Measurements from ENCODE around the gene FRMD8.

FRMD8 gene

GRCh38 chr11:65382804-65383368, 3.6 kb upstream of the FRMD8 start:
- TF ChIP-seq, protein P1, sequence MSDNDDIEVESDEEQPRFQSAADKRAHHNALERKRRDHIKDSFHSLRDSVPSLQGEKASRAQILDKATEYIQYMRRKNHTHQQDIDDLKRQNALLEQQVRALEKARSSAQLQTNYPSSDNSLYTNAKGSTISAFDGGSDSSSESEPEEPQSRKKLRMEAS (IDR thresholded peaks at IDR 0.05): 0 out of 2 replicates have a peak, but pooled peaks have one; percentile 4
- peak; percentile 92 for TF ChIP-seq NFIC (IDR thresholded peaks at IDR 0.05)
- TF ChIP-seq TAF1 (IDR thresholded peaks at IDR 0.05; ENCODE audit: low read depth): no peak
- no peak for TF ChIP-seq REST (IDR thresholded peaks at IDR 0.05; ENCODE audit: low read depth)
- TF ChIP-seq RAD21 (IDR thresholded peaks at IDR 0.05; ENCODE audit: low read depth): no peak
- no peak; the same call in 1 of the 2 replicates for TF ChIP-seq FOXM1 (IDR thresholded peaks at IDR 0.05; ENCODE audit: borderline replicate concordance, low read depth)
- no peak; the same call in 1 of the 2 replicates for TF ChIP-seq EGR1 (IDR thresholded peaks at IDR 0.05)
- peak; percentile 84; the same call in 1 of the 2 replicates for TF ChIP-seq TCF12 (IDR thresholded peaks at IDR 0.05; ENCODE audit: low read depth)
- peak; percentile 47 for TF ChIP-seq TEAD4 (IDR thresholded peaks at IDR 0.05)
- no peak for TF ChIP-seq CREB1 (IDR thresholded peaks at IDR 0.05; ENCODE audit: low read depth)
- TF ChIP-seq YY1 (IDR thresholded peaks at IDR 0.05; ENCODE audit: low read depth): no peak
- TF ChIP-seq ZBTB7A (IDR thresholded peaks at IDR 0.05; ENCODE audit: low read depth): no peak
- TF ChIP-seq EP300 (IDR thresholded peaks at IDR 0.05; ENCODE audit: borderline replicate concordance): peak; percentile 83
- TF ChIP-seq CEBPB (IDR thresholded peaks at IDR 0.05): no peak

- no peak for TF ChIP-seq CREB1 (IDR thresholded peaks at IDR 0.05; ENCODE audit: low read depth)
- TF ChIP-seq TAF1 (IDR thresholded peaks at IDR 0.05; ENCODE audit: low read depth): no peak
These were observed 2.7 kb upstream of the FRMD8 start for GRCh38 chr11:65383778-65384177.

DNA sequence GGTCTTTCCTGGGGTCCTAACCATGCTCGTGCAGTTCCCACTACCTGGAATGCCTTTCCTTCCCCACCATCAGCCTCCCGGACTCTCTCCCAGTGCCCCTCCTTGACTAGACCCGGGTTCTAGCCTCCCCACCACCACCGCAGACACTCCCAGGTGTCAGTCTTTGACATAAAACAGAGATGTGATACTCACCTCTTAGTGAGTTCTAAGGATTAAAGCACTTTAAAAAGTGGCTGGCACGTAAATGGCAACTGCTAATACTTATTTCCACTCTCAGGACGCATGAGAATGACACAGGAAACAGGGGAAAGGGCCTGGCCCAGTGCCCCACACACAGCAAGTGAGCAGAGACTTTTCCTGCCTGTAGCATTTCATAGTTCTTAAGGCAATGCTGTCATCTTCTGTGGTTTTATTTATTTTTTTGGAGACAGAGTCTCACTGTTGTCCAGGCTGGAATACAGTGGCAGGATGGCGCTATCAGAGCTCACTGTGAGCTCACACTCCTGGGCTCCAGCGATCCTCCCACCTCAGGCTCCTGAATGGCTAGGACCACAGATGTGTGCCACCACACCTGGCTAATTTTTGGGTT, 2.0 kb upstream of the FRMD8 start:
- TF ChIP-seq TEAD4 (IDR thresholded peaks at IDR 0.05) (no peak), EGR1 (IDR thresholded peaks at IDR 0.05) (no peak), YY1 (IDR thresholded peaks at IDR 0.05; ENCODE audit: low read depth) (no peak), REST (IDR thresholded peaks at IDR 0.05; ENCODE audit: low read depth) (no peak), TCF12 (IDR thresholded peaks at IDR 0.05; ENCODE audit: low read depth) (no peak), FOXM1 (IDR thresholded peaks at IDR 0.05; ENCODE audit: borderline replicate concordance, low read depth) (no peak), TAF1 (IDR thresholded peaks at IDR 0.05; ENCODE audit: low read depth) (no peak)

DNA sequence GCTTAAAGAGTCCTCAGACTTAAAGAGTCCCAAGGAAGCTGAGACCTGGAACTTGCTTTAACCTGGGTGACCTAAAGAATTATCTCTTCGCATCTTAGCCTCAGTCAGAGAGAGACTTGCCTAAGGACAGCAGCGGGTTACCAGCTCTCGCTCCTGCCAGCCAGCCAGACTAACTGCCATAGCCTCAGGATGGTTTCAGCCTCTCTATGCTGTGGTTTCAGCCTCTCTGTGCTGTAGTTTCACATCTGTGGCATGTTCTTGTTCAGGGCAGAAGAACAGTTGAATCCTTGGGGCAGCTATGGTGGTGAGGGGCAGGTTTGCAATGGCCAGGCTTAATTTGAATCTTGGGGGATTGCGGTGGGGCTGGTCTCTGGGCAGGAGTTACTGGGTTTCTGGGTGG, 2.3 kb downstream of the FRMD8 start:
- no peak for TF ChIP-seq CREB1 (IDR thresholded peaks at IDR 0.05; ENCODE audit: low read depth)
- TF ChIP-seq REST (IDR thresholded peaks at IDR 0.05; ENCODE audit: low read depth): no peak
- TF ChIP-seq, protein P1 (IDR thresholded peaks at IDR 0.05): no peak
- TF ChIP-seq, protein P2, sequence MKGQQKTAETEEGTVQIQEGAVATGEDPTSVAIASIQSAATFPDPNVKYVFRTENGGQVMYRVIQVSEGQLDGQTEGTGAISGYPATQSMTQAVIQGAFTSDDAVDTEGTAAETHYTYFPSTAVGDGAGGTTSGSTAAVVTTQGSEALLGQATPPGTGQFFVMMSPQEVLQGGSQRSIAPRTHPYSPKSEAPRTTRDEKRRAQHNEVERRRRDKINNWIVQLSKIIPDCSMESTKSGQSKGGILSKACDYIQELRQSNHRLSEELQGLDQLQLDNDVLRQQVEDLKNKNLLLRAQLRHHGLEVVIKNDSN (IDR thresholded peaks at IDR 0.05): no peak
- TF ChIP-seq ZBTB7A (IDR thresholded peaks at IDR 0.05; ENCODE audit: low read depth): no peak
- no peak for TF ChIP-seq FOXM1 (IDR thresholded peaks at IDR 0.05; ENCODE audit: borderline replicate concordance, low read depth)

- TF ChIP-seq RAD21 (IDR thresholded peaks at IDR 0.05; ENCODE audit: low read depth): no peak
- TF ChIP-seq, protein P2 (IDR thresholded peaks at IDR 0.05): no peak
- no peak for TF ChIP-seq CREB1 (IDR thresholded peaks at IDR 0.05; ENCODE audit: low read depth)
- no peak for TF ChIP-seq NFIC (IDR thresholded peaks at IDR 0.05)
- no peak for TF ChIP-seq TEAD4 (IDR thresholded peaks at IDR 0.05)
- TF ChIP-seq FOXM1 (IDR thresholded peaks at IDR 0.05; ENCODE audit: borderline replicate concordance, low read depth): no peak
These were observed 3.0 kb downstream of the FRMD8 start for GRCh38 chr11:65389294-65389980.
